Measurements from ENCODE around the gene SLC26A11. TPM values are rescaled to one million over a fixed set of nuclear protein-coding genes. Genes with fewer than 3 reads are reported as not detected.

SLC26A11 gene
- total RNA-seq, 1 donor from 2014 or later = 16.1 TPM

DNA sequence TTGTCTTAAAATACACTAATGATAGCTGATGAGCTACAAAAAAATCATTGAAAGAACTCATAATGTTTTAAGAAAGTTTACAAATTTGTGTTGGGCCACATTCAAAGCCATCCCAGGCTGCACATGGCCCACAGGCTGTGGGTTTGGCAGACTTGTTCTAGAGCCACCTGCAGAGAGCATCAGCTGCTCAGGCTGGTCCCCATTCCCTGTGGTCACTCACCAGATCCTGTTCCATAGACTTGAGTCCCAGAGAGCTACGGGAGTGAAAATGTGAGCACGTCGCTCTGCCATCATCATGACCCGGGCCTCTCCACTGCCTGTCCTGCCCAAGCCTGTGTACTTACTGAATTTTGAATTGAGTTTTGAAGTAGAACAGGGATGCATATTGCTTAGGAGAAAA lies 6.9 kb downstream of the SLC26A11 start:
- Mint-ChIP-seq H3K36me3 (ENCODE audit: low read depth, unreplicated experiment) (peaks cover 20% of the 10 kb centered on the region), H3K27ac (ENCODE audit: unreplicated experiment) (no peak overlapping the region)

DNA sequence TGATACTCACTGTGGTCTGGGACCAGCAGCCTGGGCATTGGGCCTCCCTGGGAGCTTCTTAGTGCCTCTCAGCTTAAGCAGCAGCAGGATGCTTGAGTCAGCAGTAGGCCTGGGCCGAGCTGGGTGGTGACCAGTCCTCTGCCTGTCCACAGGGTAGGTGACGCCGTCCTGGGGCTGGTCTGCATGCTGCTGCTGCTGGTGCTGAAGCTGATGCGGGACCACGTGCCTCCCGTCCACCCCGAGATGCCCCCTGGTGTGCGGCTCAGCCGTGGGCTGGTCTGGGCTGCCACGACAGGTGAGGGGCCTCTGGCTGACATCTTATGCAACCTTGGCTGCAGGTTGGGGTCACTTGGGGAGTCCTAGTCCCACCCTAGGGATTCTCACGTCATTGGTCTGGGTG lies 7.4 kb downstream of the SLC26A11 start:
- Histone ChIP-seq H3K4me2 (ENCODE audit: low read length) (no peak overlapping the region), H2AFZ (ENCODE audit: low read depth, low read length) (no peak overlapping the region), H3K9me3 (ENCODE audit: insufficient read depth, low read depth, low read length) (no peaks in the 10 kb centered on the region), H3K4me3 (ENCODE audit: insufficient read depth, low read depth, low read length) (no peak overlapping the region), H3K27me3 (ENCODE audit: insufficient read depth, low read length) (no peaks in the 10 kb centered on the region), H4K20me1 (ENCODE audit: insufficient read depth, low read length) (no peaks in the 10 kb centered on the region), H3K27ac (ENCODE audit: low read depth, low read length) (no peak overlapping the region), H3K4me1 (ENCODE audit: insufficient read depth, low read length) (no peaks in the 10 kb centered on the region), H3K79me2 (ENCODE audit: insufficient read depth, low read length) (no peaks in the 10 kb centered on the region), H3K9ac (ENCODE audit: low read length) (no peak overlapping the region), H3K36me3 (ENCODE audit: insufficient read depth, low read length) (no peaks in the 10 kb centered on the region)
- DNase-seq (ENCODE audit: low read depth) (no peak), FAIRE-seq (no peak)
- no peaks in the 10 kb centered on the region for H3K27me3 Mint-ChIP-seq (ENCODE audit: low read depth, unreplicated experiment)
- H3K36me3 Mint-ChIP-seq (ENCODE audit: low read depth, unreplicated experiment) = peaks cover 23% of the 10 kb centered on the region
- H3K4me1 Mint-ChIP-seq (ENCODE audit: low read depth, unreplicated experiment) = no peaks in the 10 kb centered on the region
- peaks cover 9% of the 10 kb centered on the region for H3K9me3 Mint-ChIP-seq (ENCODE audit: unreplicated experiment)
- TF ChIP-seq, protein P1, sequence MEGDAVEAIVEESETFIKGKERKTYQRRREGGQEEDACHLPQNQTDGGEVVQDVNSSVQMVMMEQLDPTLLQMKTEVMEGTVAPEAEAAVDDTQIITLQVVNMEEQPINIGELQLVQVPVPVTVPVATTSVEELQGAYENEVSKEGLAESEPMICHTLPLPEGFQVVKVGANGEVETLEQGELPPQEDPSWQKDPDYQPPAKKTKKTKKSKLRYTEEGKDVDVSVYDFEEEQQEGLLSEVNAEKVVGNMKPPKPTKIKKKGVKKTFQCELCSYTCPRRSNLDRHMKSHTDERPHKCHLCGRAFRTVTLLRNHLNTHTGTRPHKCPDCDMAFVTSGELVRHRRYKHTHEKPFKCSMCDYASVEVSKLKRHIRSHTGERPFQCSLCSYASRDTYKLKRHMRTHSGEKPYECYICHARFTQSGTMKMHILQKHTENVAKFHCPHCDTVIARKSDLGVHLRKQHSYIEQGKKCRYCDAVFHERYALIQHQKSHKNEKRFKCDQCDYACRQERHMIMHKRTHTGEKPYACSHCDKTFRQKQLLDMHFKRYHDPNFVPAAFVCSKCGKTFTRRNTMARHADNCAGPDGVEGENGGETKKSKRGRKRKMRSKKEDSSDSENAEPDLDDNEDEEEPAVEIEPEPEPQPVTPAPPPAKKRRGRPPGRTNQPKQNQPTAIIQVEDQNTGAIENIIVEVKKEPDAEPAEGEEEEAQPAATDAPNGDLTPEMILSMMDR (IDR thresholded peaks at IDR 0.05; ENCODE audit: insufficient read depth, low read depth, low read length) = no peak
- no peak for TF ChIP-seq EZH2 (IDR thresholded peaks at IDR 0.05; ENCODE audit: insufficient read depth, low read length)
- H3K4me3 Mint-ChIP-seq (ENCODE audit: unreplicated experiment) = no peak overlapping the region
- no peak overlapping the region for H3K27ac Mint-ChIP-seq (ENCODE audit: unreplicated experiment)

More for the DNA sequence above, 6.9 kb downstream of the SLC26A11 start:
- Histone ChIP-seq H3K9ac (ENCODE audit: low read length) (no peak overlapping the region), H3K27ac (ENCODE audit: low read depth, low read length) (no peak overlapping the region), H4K20me1 (ENCODE audit: insufficient read depth, low read length) (no peaks in the 10 kb centered on the region), H3K36me3 (ENCODE audit: insufficient read depth, low read length) (no peaks in the 10 kb centered on the region), H3K27me3 (ENCODE audit: insufficient read depth, low read length) (no peaks in the 10 kb centered on the region), H2AFZ (ENCODE audit: low read depth, low read length) (no peak overlapping the region), H3K4me1 (ENCODE audit: insufficient read depth, low read length) (no peaks in the 10 kb centered on the region), H3K9me3 (ENCODE audit: insufficient read depth, low read depth, low read length) (no peaks in the 10 kb centered on the region), H3K4me2 (ENCODE audit: low read length) (no peak overlapping the region), H3K4me3 (ENCODE audit: insufficient read depth, low read depth, low read length) (no peak overlapping the region), H3K79me2 (ENCODE audit: insufficient read depth, low read length) (no peaks in the 10 kb centered on the region)
- Mint-ChIP-seq H3K4me1 (ENCODE audit: low read depth, unreplicated experiment) (no peaks in the 10 kb centered on the region), H3K4me3 (ENCODE audit: unreplicated experiment) (no peak overlapping the region), H3K27me3 (ENCODE audit: low read depth, unreplicated experiment) (no peaks in the 10 kb centered on the region), H3K9me3 (ENCODE audit: unreplicated experiment) (peaks cover 5% of the 10 kb centered on the region)
- FAIRE-seq = no peak
- TF ChIP-seq, protein P1 (IDR thresholded peaks at IDR 0.05; ENCODE audit: insufficient read depth, low read depth, low read length) = no peak
- TF ChIP-seq EZH2 (IDR thresholded peaks at IDR 0.05; ENCODE audit: insufficient read depth, low read length) = no peak
- DNase-seq (ENCODE audit: low read depth) = no peak

DNA sequence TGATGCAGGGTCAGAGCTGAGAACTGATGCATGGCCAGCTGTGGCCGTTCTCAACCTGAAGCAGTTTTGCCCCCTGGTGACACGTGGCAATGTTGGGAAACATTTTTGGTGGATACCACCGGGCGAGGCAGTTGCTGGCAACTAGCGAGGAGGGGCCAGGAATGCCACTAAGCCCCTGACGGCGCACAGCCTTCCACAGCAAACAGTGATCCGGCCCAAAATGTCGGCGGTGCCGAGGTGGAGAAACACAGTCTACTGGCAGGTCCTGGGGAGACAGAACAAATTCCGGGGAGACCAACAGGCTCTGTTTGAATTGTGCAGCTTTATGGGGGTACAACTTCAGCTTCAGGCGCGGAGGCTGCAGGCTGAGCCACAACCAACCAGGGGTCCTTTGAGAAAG lies 8.2 kb downstream of the SLC26A11 start:
- no peak overlapping the region for H3K4me3 ChIP-seq (ENCODE audit: insufficient read depth, low read depth, low read length)
- no peaks in the 10 kb centered on the region for H3K27me3 ChIP-seq (ENCODE audit: insufficient read depth, low read length)
- H3K9me3 Mint-ChIP-seq (ENCODE audit: unreplicated experiment) = peaks cover 15% of the 10 kb centered on the region
- no peaks in the 10 kb centered on the region for H4K20me1 ChIP-seq (ENCODE audit: insufficient read depth, low read length)
- H3K4me1 ChIP-seq (ENCODE audit: insufficient read depth, low read length) = no peaks in the 10 kb centered on the region
- DNase-seq (ENCODE audit: low read depth) = no peak
- no peak overlapping the region for H3K9ac ChIP-seq (ENCODE audit: low read length)
- no peak overlapping the region for H3K4me3 Mint-ChIP-seq (ENCODE audit: unreplicated experiment)
- no peak for TF ChIP-seq EZH2 (IDR thresholded peaks at IDR 0.05; ENCODE audit: insufficient read depth, low read length)
- TF ChIP-seq, protein P1 (IDR thresholded peaks at IDR 0.05; ENCODE audit: insufficient read depth, low read depth, low read length) = no peak
- no peaks in the 10 kb centered on the region for H3K36me3 ChIP-seq (ENCODE audit: insufficient read depth, low read length)
- H3K36me3 Mint-ChIP-seq (ENCODE audit: low read depth, unreplicated experiment) = peaks cover 28% of the 10 kb centered on the region
- H3K27me3 Mint-ChIP-seq (ENCODE audit: low read depth, unreplicated experiment) = no peaks in the 10 kb centered on the region
- no peak overlapping the region for H3K4me2 ChIP-seq (ENCODE audit: low read length)
- H3K27ac ChIP-seq (ENCODE audit: low read depth, low read length) = no peak overlapping the region
- H3K27ac Mint-ChIP-seq (ENCODE audit: unreplicated experiment) = no peak overlapping the region
- no peaks in the 10 kb centered on the region for H3K9me3 ChIP-seq (ENCODE audit: insufficient read depth, low read depth, low read length)
- no peak overlapping the region for H2AFZ ChIP-seq (ENCODE audit: low read depth, low read length)
- no peak for FAIRE-seq
- no peaks in the 10 kb centered on the region for H3K79me2 ChIP-seq (ENCODE audit: insufficient read depth, low read length)
- H3K4me1 Mint-ChIP-seq (ENCODE audit: low read depth, unreplicated experiment) = no peaks in the 10 kb centered on the region
